Fibroblast of the aortic adventitia (primary cell): ENCODE measurements around the gene MOBP. TPM values are rescaled to one million over a fixed set of nuclear protein-coding genes. Genes with fewer than 3 reads are reported as not detected.
"Not testable (repeated sequence)": the region's sequence is repeated elsewhere in the genome, so short reads cannot be mapped to it uniquely, and the experiment has no call there.

ENCODE experiments used
- DNase-seq: peaks from one replicate; pipeline ENCODE4 v3.0.0-alpha.2; 2010; ENCODE audit warnings: low read depth
- H3K4me3 ChIP-seq: 2 replicates; pipeline ENCODE4 v1.5.1; 2011; ENCODE audit warnings: low read depth, mild to moderate bottlenecking, control low read depth, low read length, moderate library complexity
- total RNA-seq: library from RNA; depleted of rRNA; stranded (reverse); fragments of >200 nt; gene quantifications from 2 replicates; pipeline ENCODE4 v1.2.3, GENCODE V29; 2012; ENCODE audit warnings: low replicate concordance
- TF ChIP-seq, protein P1 (sequence below): IDR thresholded peaks from 2 replicates; pipeline ENCODE4 v1.5.1; 2011; ENCODE audit warnings: mild to moderate bottlenecking, low read length, control low read depth, inconsistent platforms; ENCODE audit not compliant: insufficient read depth

The MOBP gene
- total RNA-seq, 1 donor: not detected

DNA sequence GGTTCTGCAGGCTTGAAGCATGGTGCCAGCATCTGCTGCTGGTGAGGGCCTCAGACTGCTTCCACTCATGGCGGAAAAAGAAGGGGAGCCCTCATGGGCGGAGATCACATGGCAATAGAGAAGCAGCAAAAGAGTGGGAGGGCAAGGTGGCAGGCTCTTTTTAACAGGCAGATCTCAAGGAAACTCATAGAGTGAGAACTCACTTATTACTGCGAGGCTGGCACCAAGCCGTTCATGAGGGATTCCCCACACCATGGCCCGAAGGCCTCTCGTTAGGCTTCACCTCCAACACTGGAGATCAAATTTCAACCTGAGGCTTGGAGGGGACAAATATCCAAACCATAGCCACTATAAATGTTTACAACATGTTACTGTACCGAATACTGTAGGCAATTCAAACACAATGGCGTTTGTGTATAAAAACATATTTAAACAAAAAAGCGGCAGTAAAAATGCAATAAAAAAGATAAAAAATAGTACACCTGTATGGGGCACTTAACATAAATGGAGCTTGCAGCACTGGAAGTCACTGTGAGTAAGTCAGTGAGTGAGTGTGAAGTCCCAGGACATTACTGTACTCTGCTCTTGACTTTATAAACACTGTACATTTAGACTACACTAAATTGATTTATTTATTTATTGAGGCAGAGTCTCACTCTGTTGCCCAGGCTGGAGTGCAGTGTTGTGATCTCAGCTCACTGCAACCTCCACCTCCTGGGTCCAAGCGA, 18.8 kb upstream of the MOBP start:
- DNase-seq: no peak
- TF ChIP-seq, protein P1, sequence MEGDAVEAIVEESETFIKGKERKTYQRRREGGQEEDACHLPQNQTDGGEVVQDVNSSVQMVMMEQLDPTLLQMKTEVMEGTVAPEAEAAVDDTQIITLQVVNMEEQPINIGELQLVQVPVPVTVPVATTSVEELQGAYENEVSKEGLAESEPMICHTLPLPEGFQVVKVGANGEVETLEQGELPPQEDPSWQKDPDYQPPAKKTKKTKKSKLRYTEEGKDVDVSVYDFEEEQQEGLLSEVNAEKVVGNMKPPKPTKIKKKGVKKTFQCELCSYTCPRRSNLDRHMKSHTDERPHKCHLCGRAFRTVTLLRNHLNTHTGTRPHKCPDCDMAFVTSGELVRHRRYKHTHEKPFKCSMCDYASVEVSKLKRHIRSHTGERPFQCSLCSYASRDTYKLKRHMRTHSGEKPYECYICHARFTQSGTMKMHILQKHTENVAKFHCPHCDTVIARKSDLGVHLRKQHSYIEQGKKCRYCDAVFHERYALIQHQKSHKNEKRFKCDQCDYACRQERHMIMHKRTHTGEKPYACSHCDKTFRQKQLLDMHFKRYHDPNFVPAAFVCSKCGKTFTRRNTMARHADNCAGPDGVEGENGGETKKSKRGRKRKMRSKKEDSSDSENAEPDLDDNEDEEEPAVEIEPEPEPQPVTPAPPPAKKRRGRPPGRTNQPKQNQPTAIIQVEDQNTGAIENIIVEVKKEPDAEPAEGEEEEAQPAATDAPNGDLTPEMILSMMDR: no peak
- H3K4me3 ChIP-seq: no peak overlapping the region

DNA sequence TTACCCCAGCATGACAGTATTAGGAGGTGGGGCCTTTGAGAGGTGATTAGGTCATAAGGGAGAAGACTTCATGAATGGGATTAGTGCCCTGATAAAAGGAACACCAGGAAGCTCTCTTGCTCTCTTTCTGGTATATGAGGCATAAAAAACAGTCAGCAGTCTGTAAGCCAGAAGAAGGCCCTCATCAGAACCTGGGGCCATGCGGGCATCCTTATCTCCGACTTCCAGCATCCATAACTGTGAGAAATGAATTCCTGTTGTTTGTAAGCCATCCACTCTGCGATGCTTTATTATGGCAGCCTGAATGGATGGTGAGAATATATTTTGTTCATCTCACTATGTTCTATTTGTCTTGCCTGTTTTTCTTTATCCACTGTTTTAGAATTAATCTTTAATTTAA, 17.7 kb upstream of the MOBP start:
- no peak overlapping the region for H3K4me3 ChIP-seq
- TF ChIP-seq, protein P1: no peak
- no peak for DNase-seq

DNA sequence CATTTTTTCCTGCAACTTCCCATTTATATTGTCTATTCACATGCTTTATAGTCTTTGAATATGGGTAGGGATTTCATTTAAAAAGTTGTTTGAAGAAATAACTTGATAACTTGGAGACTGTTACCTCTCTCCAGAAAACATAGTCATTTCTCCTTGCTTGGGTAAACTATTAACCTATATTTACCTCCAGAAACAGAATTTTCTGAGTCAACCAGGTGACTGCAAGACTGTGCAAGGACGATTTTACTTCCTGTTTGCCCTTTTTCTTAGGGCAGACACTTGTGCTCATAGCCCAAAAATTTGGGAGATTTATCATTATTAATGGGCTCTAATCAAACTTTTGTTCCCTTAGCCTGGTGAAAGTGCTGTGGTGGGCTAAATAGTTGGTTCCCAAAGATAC, 14.3 kb upstream of the MOBP start:
- H3K4me3 ChIP-seq: no peak overlapping the region
- no peak for DNase-seq
- TF ChIP-seq, protein P1: no peak

DNA sequence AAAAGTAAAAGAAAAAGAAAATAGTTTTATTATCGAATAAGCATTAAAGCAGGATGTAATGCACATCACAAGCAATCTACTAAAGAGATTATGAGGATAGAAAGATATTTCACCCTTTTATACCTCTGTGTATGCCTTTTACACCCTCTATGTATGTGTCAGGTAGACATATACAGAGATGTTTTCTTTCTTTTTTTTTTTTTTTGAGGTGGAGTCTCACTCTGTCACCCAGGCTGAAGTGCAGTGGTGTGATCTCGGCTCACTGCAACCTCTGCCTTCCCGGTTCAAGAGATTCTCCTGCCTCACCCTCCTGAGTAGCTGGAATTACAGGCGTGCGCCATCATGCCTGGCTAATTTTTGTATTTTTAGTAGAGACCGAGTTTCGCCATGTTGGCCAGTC, 13.6 kb upstream of the MOBP start:
- not testable (repeated sequence) for DNase-seq, H3K4me3 ChIP-seq

DNA sequence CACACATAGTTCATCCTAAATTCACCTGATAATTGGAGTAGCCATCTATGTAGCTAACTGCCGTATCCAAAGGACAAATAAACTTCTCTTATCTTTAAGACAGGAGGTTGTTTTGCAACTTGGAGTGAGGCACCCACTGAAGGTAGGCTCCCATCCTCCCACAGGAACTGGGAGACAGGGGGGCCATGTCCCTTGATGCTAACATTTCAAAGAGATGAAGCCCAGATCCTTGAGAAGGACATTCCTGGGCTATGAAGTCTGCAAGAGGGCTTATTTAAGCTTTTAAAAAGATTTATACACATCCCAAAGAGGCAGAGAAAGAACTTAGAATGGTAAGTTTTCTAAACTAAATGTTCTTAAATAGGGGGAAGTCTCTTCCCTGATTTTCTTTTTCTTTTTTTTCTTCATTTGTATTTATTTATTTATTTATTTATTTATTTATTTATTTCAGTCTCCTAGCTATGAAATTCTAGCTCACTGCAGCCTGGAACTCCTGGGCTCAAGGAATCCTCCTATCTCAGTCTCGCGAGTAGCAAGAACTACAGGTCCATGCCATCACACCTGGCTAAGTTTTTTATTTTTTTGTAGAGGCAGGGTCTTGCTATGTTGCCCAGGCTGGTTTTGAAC, 12.8 kb upstream of the MOBP start:
- TF ChIP-seq, protein P1: no peak
- H3K4me3 ChIP-seq: no peak overlapping the region
- no peak for DNase-seq

DNA sequence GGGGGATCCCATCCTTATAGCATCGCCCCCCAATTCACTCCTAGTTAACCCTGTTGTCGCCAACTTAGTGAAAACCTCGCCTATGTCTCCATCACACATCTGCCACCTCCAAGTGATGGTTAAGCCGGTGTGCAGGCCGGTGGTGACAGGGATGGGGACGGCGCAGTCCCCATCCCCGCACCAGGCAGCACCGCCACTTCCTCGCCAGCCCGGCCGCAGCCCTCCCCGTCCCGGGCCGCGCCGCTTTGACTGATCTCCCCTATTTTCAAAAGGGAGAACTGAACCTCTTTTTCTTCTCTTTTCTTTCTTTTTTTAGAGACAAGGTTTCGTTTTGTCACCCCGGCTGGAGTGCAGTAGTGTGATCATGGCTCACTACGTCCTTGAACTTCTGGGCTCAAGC, 11.3 kb upstream of the MOBP start:
- DNase-seq: no peak

DNA sequence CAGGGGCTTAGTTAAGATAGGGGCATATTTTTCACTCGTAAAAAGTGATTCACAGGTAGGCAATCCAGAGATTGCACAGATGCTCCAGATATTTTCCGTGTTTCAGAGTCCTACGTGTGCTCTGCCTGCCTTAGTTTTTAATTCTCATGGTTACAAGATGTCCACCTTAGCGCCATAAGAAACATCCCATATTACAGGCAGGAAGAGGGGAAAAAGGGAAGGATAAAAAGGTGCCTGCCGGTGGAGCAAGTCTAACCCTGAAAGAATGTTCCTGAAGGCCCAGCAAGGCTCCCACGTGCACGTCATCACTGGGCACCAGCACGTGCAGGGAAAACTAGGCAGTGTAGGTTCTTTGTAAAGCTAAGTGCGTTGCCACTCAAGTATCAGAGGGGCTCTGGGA, 10.1 kb upstream of the MOBP start:
- H3K4me3 ChIP-seq: no peak overlapping the region
- TF ChIP-seq, protein P1: no peak
- no peak for DNase-seq

More for the DNA sequence above, 11.3 kb upstream of the MOBP start:
- no peak overlapping the region for H3K4me3 ChIP-seq
- TF ChIP-seq, protein P1: no peak

DNA sequence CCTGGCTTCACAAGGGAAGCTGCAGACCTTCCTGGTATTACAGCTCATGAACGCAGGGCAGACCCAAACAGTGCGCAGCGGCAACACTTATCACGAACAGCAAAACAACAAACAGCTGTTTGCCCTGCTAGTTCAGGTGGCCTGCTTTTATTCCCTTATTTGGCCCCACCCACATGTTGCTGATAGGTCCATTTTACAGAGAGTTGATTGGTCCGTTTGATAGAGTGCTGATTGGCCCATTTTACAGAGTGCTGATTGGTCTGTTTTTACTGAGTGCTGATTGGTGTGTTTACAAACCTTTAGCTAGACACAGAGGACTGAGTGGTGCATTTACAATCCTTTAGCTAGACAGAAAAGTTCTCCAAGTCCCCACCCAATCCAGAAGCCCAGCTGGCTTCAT, 8.9 kb upstream of the MOBP start:
- H3K4me3 ChIP-seq, DNase-seq: not testable (repeated sequence)
